A673 (cell line): ENCODE results near the gene MDM4. TPM values are rescaled to one million over a fixed set of nuclear protein-coding genes. Genes with fewer than 3 reads are reported as not detected.

ENCODE experiments used
- BruUV-seq: library from RNA; stranded (reverse); fragments of 400-500 nt; replicated peaks from 2 replicates; lab custom pipeline; 2021; lab: Mats Ljungman, UMichigan
- CTCF ChIA-PET: fragments of 300-600 bp; sonication (Branson Sonifier 250); formaldehyde crosslinking; loops from one replicate; lab custom pipeline; 2022; ENCODE audit warnings: antibody characterized with exemption; lab: Charles Lee
- POLR2A ChIA-PET: fragments of 300-600 bp; sonication (Branson Sonifier 250); formaldehyde crosslinking; loops from one replicate; lab custom pipeline; 2022; ENCODE audit warnings: antibody characterized with exemption; ENCODE audit not compliant: low non-redundant PET; lab: Charles Lee
- DNase-seq: peaks from one replicate; pipeline ENCODE4 v3.0.0-alpha.2; 2015; ENCODE audit warnings: low spot score
- H3K27ac ChIP-seq: fragments of 200-600 bp; sonication (generic); 2 replicates; pipeline ENCODE4 v1.5.1; 2016; ENCODE audit warnings: mixed run types, low read depth, mild to moderate bottlenecking, mixed read lengths, antibody characterized with exemption, low read length; ENCODE audit not compliant: poor library complexity, severe bottlenecking
- H3K27me3 ChIP-seq: fragments of 200-600 bp; sonication (generic); replicated peaks from 2 replicates; pipeline ENCODE4 v1.6.1; 2017; ENCODE audit warnings: mixed run types, low read depth, mild to moderate bottlenecking, mixed read lengths, antibody characterized with exemption, low read length; ENCODE audit not compliant: insufficient read depth, poor library complexity
- H3K36me3 ChIP-seq: fragments of 200-600 bp; sonication (generic); 2 replicates; pipeline ENCODE4 v1.6.1; 2016; ENCODE audit warnings: mixed run types, mild to moderate bottlenecking, mixed read lengths, antibody characterized with exemption, low read length; ENCODE audit not compliant: insufficient read depth, poor library complexity, severe bottlenecking
- H3K4me1 ChIP-seq: fragments of 200-600 bp; sonication (generic); 2 replicates; pipeline ENCODE4 v1.6.1; 2017; ENCODE audit warnings: mixed run types, mild to moderate bottlenecking, mixed read lengths, antibody characterized with exemption, low read length; ENCODE audit not compliant: insufficient read depth, poor library complexity, severe bottlenecking
- H3K4me3 ChIP-seq: fragments of 200-600 bp; sonication (generic); 2 replicates; pipeline ENCODE4 v1.5.1; 2016; ENCODE audit warnings: low read depth, mixed run types, mild to moderate bottlenecking, mixed read lengths, low read length; ENCODE audit not compliant: poor library complexity, severe bottlenecking
- H3K9me3 ChIP-seq: fragments of 200-600 bp; sonication (generic); 2 replicates; pipeline ENCODE4 v1.6.1; 2016; ENCODE audit warnings: mixed run types, low read depth, mild to moderate bottlenecking, mixed read lengths, antibody characterized with exemption, low read length; ENCODE audit not compliant: poor library complexity, severe bottlenecking
- CTCF ChIP-seq: fragments of 300-800, 200-600 bp; sonication (generic); conservative IDR thresholded peaks from 2 replicates; pipeline ENCODE4 v1.5.1; 2017; ENCODE audit warnings: low read depth, mild to moderate bottlenecking, antibody characterized with exemption, low read length, moderate library complexity, mixed read lengths
- EZH2 ChIP-seq: fragments of 200-600 bp; sonication (generic); IDR thresholded peaks from 2 replicates; pipeline ENCODE4 v1.6.1; 2017; ENCODE audit warnings: borderline replicate concordance, low read depth, mild to moderate bottlenecking, mixed read lengths, antibody characterized with exemption, low read length; ENCODE audit not compliant: poor library complexity, severe bottlenecking
- intact Hi-C: fragments of 100-400 bp; cut with micrococcal nuclease; formaldehyde crosslinking; loops from one replicate; pipeline ENCODE4 v1.10.0; 2022; ENCODE audit not compliant: unreplicated experiment
- total RNA-seq: library from RNA; stranded (reverse); gene quantifications from 2 replicates; pipeline ENCODE4 v1.2.3, GENCODE V29; 2021

Gene MDM4
- total RNA-seq, 1 experiment from 2014 or later, result 71.3 TPM

- DNase-seq, result no peak
- BruUV-seq, result no TSS peak
- Histone ChIP-seq H3K4me1 (no peaks in the 10 kb centered on the region), H3K27ac (no peak overlapping the region), H3K27me3 (no peaks in the 10 kb centered on the region), H3K36me3 (no peaks in the 10 kb centered on the region), H3K4me3 (no peak overlapping the region), H3K9me3 (no peaks in the 10 kb centered on the region)
- TF ChIP-seq EZH2 (no peak), CTCF (no peak)
- intact Hi-C loops, result no loop called here
- ChIA-PET POLR2A (no interaction called here), CTCF (no interaction called here)
Measured at GRCh38 chr1:204599098-204599497, 82.9 kb downstream of the MDM4 start.

DNA sequence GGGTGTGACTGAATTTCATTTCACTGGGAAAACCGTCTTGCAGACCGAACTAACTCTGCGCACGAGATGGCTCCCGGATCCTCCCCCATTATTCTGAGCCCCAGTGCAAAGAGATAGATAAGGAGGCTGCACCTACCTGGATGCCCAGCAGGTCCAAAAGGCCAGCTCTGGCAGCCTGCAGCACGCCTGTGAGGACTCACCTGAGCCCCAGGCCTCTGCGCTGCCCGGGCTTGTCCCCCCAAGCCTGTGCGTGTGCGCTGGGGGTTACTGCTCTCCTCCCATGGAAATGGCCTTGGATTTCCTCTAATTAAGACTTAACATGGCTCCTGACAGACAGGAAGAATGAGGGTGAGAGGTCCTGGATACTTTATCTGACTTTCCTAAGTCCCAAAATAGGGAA is 83.4 kb downstream of the MDM4 start:
- TF ChIP-seq EZH2 (no peak), CTCF (no peak)
- Histone ChIP-seq H3K27ac (no peak overlapping the region), H3K4me1 (no peaks in the 10 kb centered on the region), H3K9me3 (no peaks in the 10 kb centered on the region), H3K36me3 (no peaks in the 10 kb centered on the region), H3K4me3 (no peak overlapping the region), H3K27me3 (no peaks in the 10 kb centered on the region)
- no peak for DNase-seq
- ChIA-PET CTCF (no interaction called here), POLR2A (no interaction called here)
- BruUV-seq, result no TSS peak
- intact Hi-C loops, result no loop called here

DNA sequence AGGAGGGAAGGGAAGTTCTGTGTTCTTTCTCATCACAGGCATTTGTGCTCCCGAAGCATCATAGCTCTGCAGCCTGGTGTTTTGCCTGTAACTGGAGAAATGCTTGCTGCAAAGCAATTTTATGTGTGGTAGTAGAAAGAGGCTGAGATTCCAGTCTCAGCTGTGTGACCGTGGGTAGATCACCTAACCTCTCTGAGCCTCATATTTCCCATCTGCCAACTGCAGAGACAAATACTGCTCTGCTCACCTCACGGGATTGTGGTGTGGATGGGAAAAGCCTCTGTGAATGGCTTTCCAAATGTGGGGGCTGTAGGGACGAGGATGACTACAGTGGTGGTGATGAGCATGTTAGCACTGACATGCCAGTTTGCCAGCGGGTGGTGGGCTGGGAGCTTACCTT is 84.0 kb downstream of the MDM4 start:
- Histone ChIP-seq H3K27ac (no peak overlapping the region), H3K4me1 (no peaks in the 10 kb centered on the region), H3K36me3 (no peaks in the 10 kb centered on the region), H3K27me3 (no peaks in the 10 kb centered on the region), H3K4me3 (no peak overlapping the region), H3K9me3 (no peaks in the 10 kb centered on the region)
- CTCF ChIA-PET, result no interaction called here
- TF ChIP-seq CTCF, result no peak
- no peak for TF ChIP-seq EZH2
- intact Hi-C loops, result no loop called here
- no TSS peak for BruUV-seq
- no peak for DNase-seq
- POLR2A ChIA-PET, result no interaction called here
